Stomach (tissue), 9 donors: ENCODE data around the gene SBF2. TPM values are rescaled to one million over a fixed set of nuclear protein-coding genes. Genes with fewer than 3 reads are reported as not detected.

Experiments
- DNase-seq, 2 donors: peaks; one replicate each; pipeline versions ENCODE4 v3.0.0 to v3.0.0-alpha.2; 2013 to 2019
- H3K27ac ChIP-seq, 5 donors: fragments of 200-600 bp in 4 of 5; sonication (generic) in 4 of 5; one replicate each; pipeline ENCODE4 v1.5.1; 2013 to 2019; ENCODE audit warnings: mild to moderate bottlenecking in 1 of 5, moderate library complexity in 1 of 5
- H3K27me3 ChIP-seq, 3 donors: fragments of 200-600 bp; sonication (generic); one replicate each; pipeline ENCODE4 v1.5.1; 2017 to 2019; ENCODE audit warnings: mixed run types in 1 of 3
- H3K36me3 ChIP-seq, 4 donors: fragments of 200-600 bp; sonication (generic); 1 replicate in 3 of 4; 2 replicates in 1 of 4; pipeline ENCODE4 v1.5.1; 2016 to 2019
- H3K4me1 ChIP-seq, 4 donors: fragments of 200-600 bp; sonication (generic); one replicate each; pipeline ENCODE4 v1.5.1; 2016 to 2019
- H3K4me3 ChIP-seq, 4 donors: fragments of 200-600 bp; sonication (generic) in 3 of 4; one replicate each; pipeline ENCODE4 v1.5.1; 2016 to 2019; ENCODE audit warnings: mild to moderate bottlenecking in 1 of 4
- H3K9me3 ChIP-seq, 4 donors: fragments of 200-600 bp; sonication (generic); one replicate each; pipeline ENCODE4 v1.5.1; 2016 to 2019
- EP300 ChIP-seq: sonication (generic); formaldehyde crosslinking; IDR thresholded peaks from one replicate; pipeline ENCODE4 v1.6.1; 2017; ENCODE audit warnings: antibody characterized with exemption
- POLR2A ChIP-seq, 4 donors: fragments of 450-650 bp; IDR thresholded peaks; one replicate each; pipeline ENCODE4 v1.6.1; 2016; ENCODE audit warnings: antibody characterized with exemption in 4 of 4, control low read depth in 2 of 4, mild to moderate bottlenecking in 1 of 4, moderate library complexity in 1 of 4
- POLR2AphosphoS5 ChIP-seq, 3 donors: sonication (generic); formaldehyde crosslinking; IDR thresholded peaks; one replicate each; pipeline ENCODE4 v1.6.1; 2016; ENCODE audit warnings: antibody characterized with exemption in 3 of 3
- WGBS, 5 donors: extraction: QIAGEN DNeasy Blood & Tissue Kit in 3 of 5; methylation state at CpG; one replicate each; pipeline versions ENCODE4 v1.1.5 to v1.1.7; 2013 to 2018; 5-methylcytosine and 5-hydroxymethylcytosine counted together
- intact Hi-C: fragments of 100-400 bp; cut with DNase I; formaldehyde crosslinking; loops from one replicate; pipeline ENCODE4 v1.15.1; 2023; ENCODE audit warnings: low total_unique reads
- polyA plus RNA-seq, 3 donors: library from polyadenylated mRNA; stranded (reverse); fragments of 200-250 nt; gene quantifications; one replicate each; pipeline ENCODE4 v1.2.3, GENCODE V29; 2013
- total RNA-seq, 5 donors: library from RNA; depleted of rRNA; stranded (reverse); fragments of >200 nt; gene quantifications; one replicate each; pipeline versions ENCODE4 v1.1.0 to v1.2.3, GENCODE V29; 2014 to 2016
- TF ChIP-seq, protein P1 (sequence below), 7 experiments: fragments of 450-650 bp in 4 of 7; fragments of 200-600 bp in 3 of 7; sonication (generic) in 3 of 7; IDR thresholded peaks; one replicate each; pipeline ENCODE4 v1.5.1; 2016 to 2019; ENCODE audit warnings: antibody characterized with exemption in 7 of 7, control low read depth in 2 of 7, mild to moderate bottlenecking in 1 of 7
- donor health status: healthy with polysubstance abuse.
- donor health status: Bipolar disorder and iron deficiency.
- donor health status: healthy.

The SBF2 gene
- total and polyA plus RNA-seq, 8 donors, result 8.6 to 260 (median 37.2) TPM

DNA sequence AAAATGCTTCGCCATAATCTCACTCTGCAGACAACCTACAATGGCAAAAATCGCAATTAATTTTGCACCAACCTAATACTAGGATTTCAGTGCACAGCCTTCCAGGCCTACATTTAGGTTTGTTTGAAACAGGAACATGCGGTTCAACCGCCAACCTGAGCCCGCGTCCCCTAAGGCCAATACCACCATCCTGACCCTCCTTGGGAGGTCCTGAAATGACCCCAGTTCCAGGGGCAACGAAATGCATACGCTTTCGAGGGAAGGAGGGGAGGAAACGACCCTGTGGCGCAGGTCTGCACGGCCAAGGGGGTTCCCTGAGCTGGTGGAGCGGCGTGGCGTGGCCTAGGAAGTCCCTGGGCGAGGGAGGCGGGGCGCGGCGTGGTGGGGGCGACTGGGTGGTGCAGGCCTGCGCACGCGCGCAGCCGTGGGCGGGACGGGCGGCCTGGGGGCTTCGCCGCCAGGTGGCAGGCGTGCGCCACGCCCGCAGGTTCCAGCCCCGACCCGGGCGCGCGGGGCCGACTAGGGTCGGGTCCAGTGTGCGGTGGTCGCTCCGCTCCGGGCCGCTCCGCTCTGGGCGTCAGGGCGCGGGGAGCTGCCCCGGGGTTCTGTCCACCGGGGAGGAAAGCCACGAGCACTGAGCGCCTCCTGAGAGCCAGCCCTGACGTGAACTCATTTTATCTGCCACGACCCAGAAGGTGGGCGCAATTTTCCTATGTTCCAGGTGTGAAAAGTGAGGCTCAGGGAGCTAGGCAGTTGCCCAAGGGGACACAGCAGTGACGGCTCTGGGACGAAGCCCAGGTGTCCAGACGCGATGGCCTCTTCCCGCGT lies 536.0 kb downstream of the SBF2 start:
- intact Hi-C loops, result loop anchor here (10.0 kb wide), 1 partner anchor 217 kb away; no protein-coding TSS in a partner anchor
- no peaks in the 10 kb centered on the region for H3K9me3 ChIP-seq
- peak overlapping the region; percentile 68 to 92 (median 90) for H3K27ac ChIP-seq
- H3K4me3 ChIP-seq, result peak overlapping the region; percentile 61 to 80 (median 76)
- H3K4me1 ChIP-seq, result peaks cover 23 to 52% (median 33%) of the 10 kb centered on the region in 4 donors
- H3K36me3 ChIP-seq, result no peaks in the 10 kb centered on the region
- TF ChIP-seq, protein P1, sequence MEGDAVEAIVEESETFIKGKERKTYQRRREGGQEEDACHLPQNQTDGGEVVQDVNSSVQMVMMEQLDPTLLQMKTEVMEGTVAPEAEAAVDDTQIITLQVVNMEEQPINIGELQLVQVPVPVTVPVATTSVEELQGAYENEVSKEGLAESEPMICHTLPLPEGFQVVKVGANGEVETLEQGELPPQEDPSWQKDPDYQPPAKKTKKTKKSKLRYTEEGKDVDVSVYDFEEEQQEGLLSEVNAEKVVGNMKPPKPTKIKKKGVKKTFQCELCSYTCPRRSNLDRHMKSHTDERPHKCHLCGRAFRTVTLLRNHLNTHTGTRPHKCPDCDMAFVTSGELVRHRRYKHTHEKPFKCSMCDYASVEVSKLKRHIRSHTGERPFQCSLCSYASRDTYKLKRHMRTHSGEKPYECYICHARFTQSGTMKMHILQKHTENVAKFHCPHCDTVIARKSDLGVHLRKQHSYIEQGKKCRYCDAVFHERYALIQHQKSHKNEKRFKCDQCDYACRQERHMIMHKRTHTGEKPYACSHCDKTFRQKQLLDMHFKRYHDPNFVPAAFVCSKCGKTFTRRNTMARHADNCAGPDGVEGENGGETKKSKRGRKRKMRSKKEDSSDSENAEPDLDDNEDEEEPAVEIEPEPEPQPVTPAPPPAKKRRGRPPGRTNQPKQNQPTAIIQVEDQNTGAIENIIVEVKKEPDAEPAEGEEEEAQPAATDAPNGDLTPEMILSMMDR (IDR thresholded peaks at IDR 0.05), result peak in 3 of 7 experiments; percentile 84 to 96 (median 91)
- TF ChIP-seq POLR2A (IDR thresholded peaks at IDR 0.05), result no peak
- no peak for TF ChIP-seq EP300
- peak in 1 of 3 donors; percentile 12 for TF ChIP-seq POLR2AphosphoS5 (IDR thresholded peaks at IDR 0.05)
- WGBS, 5 donors, result 3 to 13% (median 4%) methylated on average over 23 to 64 of the region's 64 CpGs
- H3K27me3 ChIP-seq, result no peaks in the 10 kb centered on the region
- DNase-seq, result peak; percentile 88 to 95

DNA sequence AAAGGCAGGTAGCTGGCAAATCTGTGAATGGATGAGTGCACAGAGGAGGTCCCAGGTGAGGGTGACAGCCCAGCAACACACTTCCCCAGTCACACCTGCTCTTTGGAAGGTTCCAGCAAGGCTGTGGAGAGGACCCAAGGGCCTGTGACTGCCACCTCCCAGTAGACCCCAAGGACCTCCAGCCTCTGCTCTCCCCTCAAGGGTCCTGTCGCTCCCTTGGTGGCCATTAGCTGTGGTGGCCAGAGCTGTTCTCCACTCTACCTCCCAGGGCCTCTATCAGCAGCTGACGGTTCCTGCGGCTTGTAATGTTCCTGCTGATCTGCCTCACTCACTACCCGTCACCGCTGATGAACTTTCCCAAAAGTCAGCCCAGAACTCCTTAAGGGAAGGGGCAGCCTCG lies 537.1 kb downstream of the SBF2 start:
- DNase-seq, result no peak
- H3K9me3 ChIP-seq, result no peaks in the 10 kb centered on the region
- peaks cover 0 to 4% (median 0%) of the 10 kb centered on the region in 4 donors for H3K36me3 ChIP-seq
- peak overlapping the region in 1 of 5 donors; percentile 92 for H3K27ac ChIP-seq
- no peak overlapping the region for H3K4me3 ChIP-seq
- intact Hi-C loops, result loop anchor here (10.0 kb wide), 1 partner anchor 218 kb away; no protein-coding TSS in a partner anchor
- no peaks in the 10 kb centered on the region for H3K27me3 ChIP-seq
- 93 to 96% (median 94%) methylated on average over 6 of the region's 6 CpGs for WGBS, 5 donors
- peaks cover 23 to 56% (median 33%) of the 10 kb centered on the region in 4 donors for H3K4me1 ChIP-seq
- TF ChIP-seq POLR2AphosphoS5 (IDR thresholded peaks at IDR 0.05) (no peak), EP300 (no peak), POLR2A (IDR thresholded peaks at IDR 0.05) (no peak)
- TF ChIP-seq, protein P1 (IDR thresholded peaks at IDR 0.05), result no peak

DNA sequence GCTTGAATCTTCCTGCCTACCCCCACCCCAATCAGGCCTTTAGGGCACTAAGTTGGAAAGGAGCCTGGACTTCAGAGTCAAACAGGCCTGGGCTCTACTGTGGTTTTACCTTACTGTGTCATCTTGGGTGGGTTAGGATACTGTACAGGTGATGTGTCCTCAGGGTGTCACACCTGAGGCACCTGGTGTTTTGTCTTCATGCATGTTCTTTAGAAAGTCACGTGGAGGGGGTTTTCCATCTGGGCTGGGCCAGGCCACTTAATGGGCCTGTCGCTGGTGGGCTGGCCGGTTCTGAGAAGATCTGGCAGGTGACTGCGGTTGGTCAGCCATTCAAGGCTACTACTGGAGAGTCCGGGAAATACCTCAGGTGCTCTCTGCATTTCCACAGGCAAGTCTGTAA lies 537.6 kb downstream of the SBF2 start:
- no peak for TF ChIP-seq POLR2A (IDR thresholded peaks at IDR 0.05)
- TF ChIP-seq, protein P1 (IDR thresholded peaks at IDR 0.05), result no peak
- TF ChIP-seq POLR2AphosphoS5 (IDR thresholded peaks at IDR 0.05), result no peak
- no peak for TF ChIP-seq EP300
- WGBS, 5 donors, result 86 to 92% (median 90%) methylated on average over 5 of the region's 5 CpGs
- Histone ChIP-seq H3K4me1 (peaks cover 23 to 58% (median 33%) of the 10 kb centered on the region in 4 donors), H3K9me3 (no peaks in the 10 kb centered on the region), H3K36me3 (peaks cover 0 to 9% (median 0%) of the 10 kb centered on the region in 4 donors), H3K4me3 (no peak overlapping the region), H3K27me3 (no peaks in the 10 kb centered on the region), H3K27ac (peak overlapping the region in 2 of 5 donors; percentile 22 to 23)
- intact Hi-C loops, result loop anchor here (10.0 kb wide), 1 partner anchor 218 kb away; no protein-coding TSS in a partner anchor
- DNase-seq, result no peak

DNA sequence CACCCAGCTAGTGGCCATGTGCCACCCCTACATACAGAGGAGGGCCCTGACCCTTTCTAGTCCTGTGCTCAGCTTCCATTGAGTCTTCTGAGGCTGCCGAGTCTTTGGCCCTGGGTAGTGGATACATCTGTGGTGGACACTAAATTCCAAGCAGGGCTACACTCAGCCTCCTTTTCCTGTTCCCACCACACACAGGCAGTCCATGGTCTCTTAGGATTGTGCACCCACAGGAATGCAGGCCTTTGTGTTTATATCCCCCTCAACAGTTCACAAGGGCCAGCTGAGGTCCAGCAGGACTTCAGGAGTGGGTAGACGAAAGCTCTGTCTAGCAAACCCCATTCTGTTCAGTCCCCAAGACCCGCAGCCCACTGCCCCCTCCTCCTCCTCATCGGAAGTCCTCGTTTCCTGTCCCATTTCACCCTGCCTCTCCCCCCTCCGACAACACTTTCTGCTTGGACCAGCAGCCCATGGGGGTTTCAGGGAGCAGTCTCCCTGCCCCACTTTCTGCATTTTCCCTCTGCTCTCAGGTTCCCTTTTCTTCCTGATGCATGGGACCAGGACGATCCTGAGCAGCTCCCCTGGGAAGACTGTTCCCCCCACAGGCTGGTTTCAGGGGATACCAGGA lies 538.3 kb downstream of the SBF2 start:
- intact Hi-C loops, result loop anchor here (10.0 kb wide), 1 partner anchor 219 kb away; no protein-coding TSS in a partner anchor
- Histone ChIP-seq H3K9me3 (no peaks in the 10 kb centered on the region), H3K4me3 (no peak overlapping the region), H3K27ac (peak overlapping the region in 3 of 5 donors; percentile 22 to 23 (median 23)), H3K4me1 (peaks cover 22 to 56% (median 31%) of the 10 kb centered on the region in 4 donors), H3K27me3 (no peaks in the 10 kb centered on the region), H3K36me3 (peaks cover 0 to 17% (median 3%) of the 10 kb centered on the region in 4 donors)
- TF ChIP-seq, protein P1 (IDR thresholded peaks at IDR 0.05), result no peak
- TF ChIP-seq POLR2AphosphoS5 (IDR thresholded peaks at IDR 0.05), result no peak
- 52 to 65% (median 55%) methylated on average over 7 of the region's 7 CpGs for WGBS, 5 donors
- no peak for DNase-seq
